AG09319 (cell line): ENCODE results near the gene PTPN12.

Source experiments
- DNase-seq: peaks from one replicate; pipeline ENCODE4 v3.0.0-alpha.2; 2010; ENCODE audit warnings: low read depth; ENCODE audit errors: extremely low read depth
- TF ChIP-seq, protein P1 (sequence below): IDR thresholded peaks from 2 replicates; pipeline ENCODE4 v1.5.1; 2011; ENCODE audit warnings: low read depth, mild to moderate bottlenecking, inconsistent platforms, low read length, moderate library complexity

The PTPN12 gene

GRCh38 chr7:77600952-77601351 lies 63.9 kb downstream of the PTPN12 start:
- DNase-seq: no peak
- TF ChIP-seq, protein P1, sequence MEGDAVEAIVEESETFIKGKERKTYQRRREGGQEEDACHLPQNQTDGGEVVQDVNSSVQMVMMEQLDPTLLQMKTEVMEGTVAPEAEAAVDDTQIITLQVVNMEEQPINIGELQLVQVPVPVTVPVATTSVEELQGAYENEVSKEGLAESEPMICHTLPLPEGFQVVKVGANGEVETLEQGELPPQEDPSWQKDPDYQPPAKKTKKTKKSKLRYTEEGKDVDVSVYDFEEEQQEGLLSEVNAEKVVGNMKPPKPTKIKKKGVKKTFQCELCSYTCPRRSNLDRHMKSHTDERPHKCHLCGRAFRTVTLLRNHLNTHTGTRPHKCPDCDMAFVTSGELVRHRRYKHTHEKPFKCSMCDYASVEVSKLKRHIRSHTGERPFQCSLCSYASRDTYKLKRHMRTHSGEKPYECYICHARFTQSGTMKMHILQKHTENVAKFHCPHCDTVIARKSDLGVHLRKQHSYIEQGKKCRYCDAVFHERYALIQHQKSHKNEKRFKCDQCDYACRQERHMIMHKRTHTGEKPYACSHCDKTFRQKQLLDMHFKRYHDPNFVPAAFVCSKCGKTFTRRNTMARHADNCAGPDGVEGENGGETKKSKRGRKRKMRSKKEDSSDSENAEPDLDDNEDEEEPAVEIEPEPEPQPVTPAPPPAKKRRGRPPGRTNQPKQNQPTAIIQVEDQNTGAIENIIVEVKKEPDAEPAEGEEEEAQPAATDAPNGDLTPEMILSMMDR: no peak

- DNase-seq: no peak
- TF ChIP-seq, protein P1: no peak
These were observed 69.5 kb downstream of the PTPN12 start for GRCh38 chr7:77606562-77606961.

- DNase-seq: no peak
These were observed 82.2 kb downstream of the PTPN12 start for GRCh38 chr7:77619314-77619713.

GRCh38 chr7:77626586-77627308 lies 89.7 kb downstream of the PTPN12 start:
- TF ChIP-seq, protein P1: no peak
- no peak for DNase-seq

More at GRCh38 chr7:77619314-77619713, 82.2 kb downstream of the PTPN12 start:
- TF ChIP-seq, protein P1: no peak

DNA sequence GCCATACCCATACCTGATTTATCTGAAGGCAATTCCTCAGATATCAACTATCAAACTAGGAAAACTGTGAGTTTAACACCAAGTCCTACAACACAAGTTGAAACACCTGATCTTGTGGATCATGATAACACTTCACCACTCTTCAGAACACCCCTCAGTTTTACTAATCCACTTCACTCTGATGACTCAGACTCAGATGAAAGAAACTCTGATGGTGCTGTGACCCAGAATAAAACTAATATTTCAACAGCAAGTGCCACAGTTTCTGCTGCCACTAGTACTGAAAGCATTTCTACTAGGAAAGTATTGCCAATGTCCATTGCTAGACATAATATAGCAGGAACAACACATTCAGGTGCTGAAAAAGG lies 90.2 kb downstream of the PTPN12 start:
- TF ChIP-seq, protein P1: no peak
- no peak for DNase-seq

- TF ChIP-seq, protein P1: no peak
- no peak for DNase-seq
These were observed 92.7 kb downstream of the PTPN12 start for GRCh38 chr7:77629797-77630196.

DNA sequence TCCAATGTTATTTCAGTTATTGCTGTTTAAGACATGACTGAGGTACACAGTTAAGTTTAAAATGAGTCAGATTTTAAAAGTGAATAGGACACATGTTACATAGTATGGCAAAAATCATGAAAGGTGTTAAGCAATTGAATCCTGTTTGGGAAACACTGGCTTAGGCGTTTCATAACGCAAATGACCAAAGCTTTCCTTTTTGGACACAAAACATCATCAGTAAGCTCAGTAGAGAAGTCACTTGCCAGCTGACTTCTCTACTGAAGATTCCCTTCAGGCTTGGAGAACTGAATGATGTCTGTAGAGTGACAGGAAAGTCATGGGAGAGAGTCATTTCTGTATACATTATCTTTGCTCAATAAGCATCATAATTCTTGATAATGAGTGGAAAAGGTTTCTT lies 94.7 kb downstream of the PTPN12 start:
- no peak for DNase-seq
- TF ChIP-seq, protein P1: no peak
